Right lobe of liver (tissue), 4 donors: ENCODE measurements around the gene ZNF680.

Experiments used
- CTCF ChIP-seq, 4 donors: fragments of 200-600 bp in 3 of 4; fragments of 450-650 bp in 1 of 4; IDR thresholded peaks; one replicate each; pipeline versions ENCODE4 v1.5.1 to v1.8.0; 2016 to 2022; ENCODE audit warnings: antibody characterized with exemption in 4 of 4, mild to moderate bottlenecking in 2 of 4
- POLR2A ChIP-seq: fragments of 450-650 bp; IDR thresholded peaks from one replicate; pipeline ENCODE4 v1.6.1; 2017; ENCODE audit warnings: antibody characterized with exemption, mild to moderate bottlenecking
- donor health status: DM: no; HTN: no; CAD: no.
- donor health status: DM: no; HTN: no; CAD: no.
- donor health status: DM: no; HTN: yes; CAD: no.

GRCh38 chr7:64533756-64534155 lies 29.1 kb downstream of the ZNF680 start:
- TF ChIP-seq CTCF (IDR thresholded peaks at IDR 0.05) = no peak
- TF ChIP-seq POLR2A = no peak
